Fibroblast of lung (primary cell): Measurements from ENCODE around the gene MOGAT1.

Source experiments
- CTCF ChIP-seq, 2 donors: IDR thresholded peaks in 1 of 2; conservative IDR thresholded peaks in 1 of 2; 1 replicate in 1 of 2; 2 replicates in 1 of 2; pipeline ENCODE4 v1.5.1; 2011 to 2012; ENCODE audit warnings: low read length in 2 of 2, control low read depth in 1 of 2, inconsistent platforms in 1 of 2, low read depth in 1 of 2, mild to moderate bottlenecking in 1 of 2
- EZH2 ChIP-seq: IDR thresholded peaks from 2 replicates; pipeline ENCODE4 v1.5.1; 2012; ENCODE audit warnings: low read length, control low read depth, mild to moderate bottlenecking; ENCODE audit errors: missing control alignments

- no peak for TF ChIP-seq EZH2
- no peak for TF ChIP-seq CTCF (conservative IDR thresholded peaks at IDR 0.05 in 1 of 2, IDR thresholded peaks at IDR 0.05 in 1 of 2; ENCODE audit: low read depth in 1 of 2, low read length in 2 of 2)
Measured at GRCh38 chr2:222753251-222753824, 81.9 kb downstream of the MOGAT1 start.
